ENCODE data around the gene HMCN2. TPM values are rescaled to one million over a fixed set of nuclear protein-coding genes. Genes with fewer than 3 reads are reported as not detected.

The HMCN2 gene
- total RNA-seq, 1 experiment from 2014 or later = 8.6 TPM

DNA sequence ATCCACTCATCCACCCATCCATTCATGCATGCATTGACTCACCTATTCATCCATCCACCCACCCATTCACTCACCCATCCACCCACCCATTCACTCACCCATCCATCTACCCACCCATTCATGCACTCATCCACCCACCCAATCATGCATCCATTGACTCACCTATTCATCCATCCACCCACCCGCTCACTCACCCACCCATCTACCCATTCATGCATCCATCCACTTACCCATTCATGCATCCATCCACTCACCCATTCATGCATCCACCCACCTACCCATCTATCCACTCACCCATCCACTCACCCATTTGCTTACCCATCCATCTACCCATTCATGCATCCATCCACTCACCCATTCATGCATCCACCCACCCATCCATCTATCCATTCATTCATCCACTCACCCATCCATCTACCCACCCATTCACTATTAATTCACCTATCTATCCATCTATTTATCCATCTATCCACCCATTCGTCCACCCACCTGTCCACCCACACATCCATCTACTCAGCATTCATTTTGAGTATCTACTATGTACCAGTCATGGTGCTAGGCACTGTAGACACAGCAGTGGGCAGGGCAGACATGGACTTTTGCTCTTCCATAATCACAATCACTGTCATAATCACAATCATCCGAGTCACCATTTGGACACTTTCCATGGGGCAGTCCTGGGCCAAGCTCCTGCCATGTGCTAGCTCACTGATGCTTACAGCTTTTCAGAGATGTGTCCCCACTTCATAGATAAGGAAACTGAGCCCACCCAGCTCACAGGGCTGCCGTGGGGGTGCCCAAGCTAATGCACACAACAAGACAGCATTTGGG is 34.4 kb downstream of the HMCN2 start:
- Mint-ChIP-seq H3K27ac (no peak overlapping the region), H3K9me3 (no peaks in the 10 kb centered on the region), H3K27me3 (ENCODE audit: low read depth) (no peaks in the 10 kb centered on the region; the same call in 1 of the 2 replicates), H3K36me3 (ENCODE audit: insufficient read depth in 1 of 3, low read depth in 3 of 3) (peaks cover 10 to 29% (median 12%) of the 10 kb centered on the region in 3 experiments), H3K4me1 (peaks cover 18 to 22% of the 10 kb centered on the region in 2 experiments), H3K4me3 (no peak overlapping the region)
- Histone ChIP-seq H3K23ac (ENCODE audit: insufficient read length, low read depth, low read length) (no peak overlapping the region), H3K27me3 (ENCODE audit: insufficient read depth, low read length) (no peaks in the 10 kb centered on the region), H3K79me2 (ENCODE audit: insufficient read depth, low read length) (no peaks in the 10 kb centered on the region), H3K14ac (ENCODE audit: insufficient read depth, low read length) (no peak overlapping the region; the same call in 1 of the 2 replicates), H2BK12ac (ENCODE audit: insufficient read length, low read depth, low read length) (no peak overlapping the region), H3T11ph (ENCODE audit: low read length) (no peak overlapping the region), H2BK20ac (ENCODE audit: low read depth, low read length, poor library complexity, severe bottlenecking) (no peak overlapping the region), H2BK5ac (ENCODE audit: insufficient read length, low read length) (no peak overlapping the region), H4K20me1 (ENCODE audit: control insufficient read depth, insufficient read depth, insufficient read length) (no peaks in the 10 kb centered on the region), H3K27ac (ENCODE audit: insufficient read length, low read depth, low read length) (no peak overlapping the region), H4K8ac (replicated peaks; ENCODE audit: insufficient read length, low read depth, low read length) (no peak overlapping the region), H3K4me1 (ENCODE audit: insufficient read depth, low read length) (no peaks in the 10 kb centered on the region; the same call in 1 of the 2 replicates), H4K5ac (ENCODE audit: insufficient read length, low read depth, low read length) (no peak overlapping the region), H2BK15ac (ENCODE audit: low read depth, low read length) (no peak overlapping the region), H3K4ac (ENCODE audit: low read depth, low read length) (no peak overlapping the region), H3K9me3 (ENCODE audit: control insufficient read depth, low read depth, low read length) (no peaks in the 10 kb centered on the region), H2BK120ac (ENCODE audit: low read depth, low read length, poor library complexity, severe bottlenecking) (no peak overlapping the region), H3K23me2 (ENCODE audit: insufficient read length, low read depth, low read length, poor library complexity, severe bottlenecking) (no peaks in the 10 kb centered on the region), H3K18ac (ENCODE audit: insufficient read length, low read depth, low read length) (no peak overlapping the region), H3K4me2 (ENCODE audit: insufficient read depth, insufficient read length, low read length) (no peak overlapping the region), H2AFZ (ENCODE audit: low read length) (no peak overlapping the region), H3K9ac (ENCODE audit: extremely low read depth, insufficient read length, low read length) (no peak overlapping the region), H3K79me1 (ENCODE audit: insufficient read depth, low read depth, low read length, poor library complexity, severe bottlenecking) (no peaks in the 10 kb centered on the region), H4K91ac (ENCODE audit: insufficient read length, low read depth, low read length) (no peak overlapping the region), H3K56ac (ENCODE audit: insufficient read length, low read depth, low read length) (no peak overlapping the region), H2AK5ac (ENCODE audit: insufficient read length, low read length) (no peak overlapping the region)
- TF ChIP-seq, protein P1, sequence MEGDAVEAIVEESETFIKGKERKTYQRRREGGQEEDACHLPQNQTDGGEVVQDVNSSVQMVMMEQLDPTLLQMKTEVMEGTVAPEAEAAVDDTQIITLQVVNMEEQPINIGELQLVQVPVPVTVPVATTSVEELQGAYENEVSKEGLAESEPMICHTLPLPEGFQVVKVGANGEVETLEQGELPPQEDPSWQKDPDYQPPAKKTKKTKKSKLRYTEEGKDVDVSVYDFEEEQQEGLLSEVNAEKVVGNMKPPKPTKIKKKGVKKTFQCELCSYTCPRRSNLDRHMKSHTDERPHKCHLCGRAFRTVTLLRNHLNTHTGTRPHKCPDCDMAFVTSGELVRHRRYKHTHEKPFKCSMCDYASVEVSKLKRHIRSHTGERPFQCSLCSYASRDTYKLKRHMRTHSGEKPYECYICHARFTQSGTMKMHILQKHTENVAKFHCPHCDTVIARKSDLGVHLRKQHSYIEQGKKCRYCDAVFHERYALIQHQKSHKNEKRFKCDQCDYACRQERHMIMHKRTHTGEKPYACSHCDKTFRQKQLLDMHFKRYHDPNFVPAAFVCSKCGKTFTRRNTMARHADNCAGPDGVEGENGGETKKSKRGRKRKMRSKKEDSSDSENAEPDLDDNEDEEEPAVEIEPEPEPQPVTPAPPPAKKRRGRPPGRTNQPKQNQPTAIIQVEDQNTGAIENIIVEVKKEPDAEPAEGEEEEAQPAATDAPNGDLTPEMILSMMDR (conservative IDR thresholded peaks at IDR 0.05) = no peak
- no CpG with 5 or more reads among the region's 4 CpGs for WGBS (ENCODE audit: extremely low coverage, insufficient read length, low lambda C conversion rate)
- DNase-seq = no peak

Data from H9 (cell line).